Colonic mucosa (tissue), 4 donors: ENCODE results near the gene KRT17. TPM values are rescaled to one million over a fixed set of nuclear protein-coding genes. Genes with fewer than 3 reads are reported as not detected.
"Not testable (repeated sequence)": the region's sequence is repeated elsewhere in the genome, so short reads cannot be mapped to it uniquely, and the experiment has no call there.

Source experiments
- DNase-seq: peaks from one replicate; pipeline ENCODE4 v3.0.0-alpha.2; 2020
- H3K27ac ChIP-seq: fragments of 200-600 bp; one replicate; pipeline ENCODE4 v1.8.0; 2021
- H3K27me3 ChIP-seq: fragments of 200-600 bp; one replicate; pipeline ENCODE4 v1.8.0; 2021
- H3K36me3 ChIP-seq: fragments of 200-600 bp; one replicate; pipeline ENCODE4 v1.8.0; 2021
- H3K4me1 ChIP-seq: fragments of 200-600 bp; one replicate; pipeline ENCODE4 v1.8.0; 2021; ENCODE audit warnings: mild to moderate bottlenecking
- H3K4me3 ChIP-seq: fragments of 200-600 bp; one replicate; pipeline ENCODE4 v1.8.0; 2021
- H3K9ac ChIP-seq, 2 donors: one replicate each; pipeline ENCODE4 v1.7.0; 2013; ENCODE audit warnings: control low read depth in 2 of 2, low read depth in 2 of 2, low read length in 2 of 2
- H3K9me3 ChIP-seq: fragments of 200-600 bp; one replicate; pipeline ENCODE4 v1.8.0; 2021
- CTCF ChIP-seq: fragments of 200-600 bp; IDR thresholded peaks from one replicate; pipeline ENCODE4 v1.8.0; 2022; ENCODE audit warnings: antibody characterized with exemption, mild to moderate bottlenecking
- intact Hi-C: fragments of 100-400 bp; cut with DNase I; formaldehyde crosslinking; loops from one replicate; pipeline ENCODE4 v1.14.1; 2022
- total RNA-seq, 2 donors: library from RNA; stranded (reverse); fragmentation: NEBNext Ultra II Directional in 1 of 2; extraction: Animal tissue kit (Norgen Biotek cat#: 25700) in 1 of 2; gene quantifications; one replicate each; pipeline ENCODE4 v1.2.1, GENCODE V29; 2021
- donor health status: healthy.
- donor health status: DM: no; HTN: no; CAD: no.
- donor health status: DM: no; HTN: no; CAD: no.

The KRT17 gene
- total RNA-seq, 2 donors from 2014 or later, result 1.2 TPM; not detected in 1

- Histone ChIP-seq H3K4me1 (no peaks in the 10 kb centered on the region), H3K36me3 (no peaks in the 10 kb centered on the region), H3K9ac (no peak overlapping the region), H3K9me3 (no peaks in the 10 kb centered on the region), H3K27ac (no peak overlapping the region), H3K4me3 (no peak overlapping the region), H3K27me3 (no peaks in the 10 kb centered on the region)
- intact Hi-C loops, result no loop called here
- no peak for TF ChIP-seq CTCF
- DNase-seq, result no peak
These were observed 31.6 kb downstream of the KRT17 start for GRCh38 chr17:41592601-41593305.

GRCh38 chr17:41589301-41589700 lies 35.1 kb downstream of the KRT17 start:
- Histone ChIP-seq H3K36me3 (no peaks in the 10 kb centered on the region), H3K4me3 (no peak overlapping the region), H3K27ac (no peak overlapping the region), H3K27me3 (no peaks in the 10 kb centered on the region), H3K9me3 (no peaks in the 10 kb centered on the region), H3K9ac (no peak overlapping the region), H3K4me1 (no peaks in the 10 kb centered on the region)
- intact Hi-C loops, result loop anchor here (10.0 kb wide), 1 partner anchor 56 kb away; no protein-coding TSS in a partner anchor
- TF ChIP-seq CTCF, result no peak
- DNase-seq, result no peak

- no peak for TF ChIP-seq CTCF
- no peak overlapping the region for H3K9ac ChIP-seq
- intact Hi-C loops, result loop anchor here (10.0 kb wide), 1 partner anchor 57 kb away; no protein-coding TSS in a partner anchor
- no peak overlapping the region for H3K27ac ChIP-seq
- no peaks in the 10 kb centered on the region for H3K9me3 ChIP-seq
- no peaks in the 10 kb centered on the region for H3K27me3 ChIP-seq
- H3K4me3 ChIP-seq, result no peak overlapping the region
- H3K4me1 ChIP-seq, result no peaks in the 10 kb centered on the region
- DNase-seq, result no peak
- no peaks in the 10 kb centered on the region for H3K36me3 ChIP-seq
These were observed 36.1 kb downstream of the KRT17 start for GRCh38 chr17:41588126-41588810.

- H3K9ac ChIP-seq, result no peak within 1 kb of the TSS
- DNase-seq, result no peak
- no peaks in the 10 kb centered on the region for H3K4me1 ChIP-seq
- intact Hi-C loops, result loop anchor here (10.0 kb wide), 1 partner anchor 58 kb away; no protein-coding TSS in a partner anchor
- TF ChIP-seq CTCF, result no peak
- no peaks in the 10 kb centered on the region for H3K36me3 ChIP-seq
- no peaks in the 10 kb centered on the region for H3K9me3 ChIP-seq
- H3K4me3 ChIP-seq, result no peak within 1 kb of the TSS
- no peak within 1 kb of the TSS for H3K27ac ChIP-seq
- no peaks in the 10 kb centered on the region for H3K27me3 ChIP-seq
These were observed 37.4 kb downstream of the KRT17 start, which contains the start of gene KRT14 for GRCh38 chr17:41586863-41587495. KRT14 (minus strand) TSS chr17:41586895; CDS start chr17:41586834, 61 bp downstream.

- Histone ChIP-seq H3K4me3 (no peak overlapping the region), H3K4me1 (no peaks in the 10 kb centered on the region), H3K9ac (no peak overlapping the region), H3K27me3 (no peaks in the 10 kb centered on the region), H3K27ac (no peak overlapping the region), H3K9me3 (no peaks in the 10 kb centered on the region), H3K36me3 (no peaks in the 10 kb centered on the region)
- intact Hi-C loops, result loop anchor here (10.0 kb wide), 1 partner anchor 59 kb away; no protein-coding TSS in a partner anchor
- no peak for DNase-seq
- TF ChIP-seq CTCF, result no peak
These were observed 38.9 kb downstream of the KRT17 start for GRCh38 chr17:41585301-41586056.

GRCh38 chr17:41584331-41584927 lies 39.9 kb downstream of the KRT17 start:
- not testable (repeated sequence) for H3K4me3 ChIP-seq, H3K27ac ChIP-seq, H3K27me3 ChIP-seq, H3K9ac ChIP-seq, H3K4me1 ChIP-seq, H3K9me3 ChIP-seq, DNase-seq, H3K36me3 ChIP-seq
- intact Hi-C loops, result loop anchor here (10.0 kb wide), 1 partner anchor 60 kb away; no protein-coding TSS in a partner anchor
